ENCODE data around the gene PTGER1. TPM values are rescaled to one million over a fixed set of nuclear protein-coding genes. Genes with fewer than 3 reads are reported as not detected.

The PTGER1 gene
- total and polyA plus RNA-seq, 9 of the 15 experiments (the other 6 are each of a cell fraction or from before 2014, with no cell fraction given), result 0.06 to 0.36 (median 0.31) TPM; not detected in 5

GRCh38 chr19:14510311-14511228 lies 35.4 kb upstream of the PTGER1 start (continued):
- no peak for TF ChIP-seq FOXO4 (CRISPR knock-in tag; IDR thresholded peaks at IDR 0.05)
- TF ChIP-seq ZNF324 (CRISPR knock-in tag; IDR thresholded peaks at IDR 0.05), result no peak
- TF ChIP-seq CLOCK (CRISPR knock-in tag; IDR thresholded peaks at IDR 0.05; ENCODE audit: borderline replicate concordance), result no peak
- no peak for TF ChIP-seq EWSR1 (IDR thresholded peaks at IDR 0.05; ENCODE audit: borderline replicate concordance, low read depth, partially characterized antibody)
- TF ChIP-seq TCF15 (CRISPR knock-in tag; IDR thresholded peaks at IDR 0.05), result no peak
- TF ChIP-seq RFX5 (IDR thresholded peaks at IDR 0.05; ENCODE audit: low read depth, low read length), result no peak
- no peak for TF ChIP-seq CTCFL (IDR thresholded peaks at IDR 0.05; ENCODE audit: borderline replicate concordance, insufficient read depth, low read depth, low read length, poor library complexity, severe bottlenecking)
- TF ChIP-seq BRCA1 (IDR thresholded peaks at IDR 0.05), result no peak
- no peak for TF ChIP-seq BRCA1 (CRISPR knock-in tag; IDR thresholded peaks at IDR 0.05)
- no peak for TF ChIP-seq NELFE (IDR thresholded peaks at IDR 0.05; ENCODE audit: insufficient read depth, insufficient read length)
- TF ChIP-seq KDM1A (IDR thresholded peaks at IDR 0.05), result no peak
- no peak for TF ChIP-seq SRSF3 (IDR thresholded peaks at IDR 0.05; ENCODE audit: insufficient read depth, low read length)
- TF ChIP-seq ZKSCAN8 (CRISPR knock-in tag; IDR thresholded peaks at IDR 0.05), result no peak
- TF ChIP-seq POLR3G (IDR thresholded peaks at IDR 0.05; ENCODE audit: extremely low read depth, insufficient read length, insufficient replicate concordance), result no peak
- TF ChIP-seq ZNF146 (CRISPR knock-in tag; IDR thresholded peaks at IDR 0.05; ENCODE audit: unreplicated experiment), result no peak
- no peak for TF ChIP-seq SFPQ (IDR thresholded peaks at IDR 0.05; ENCODE audit: low read depth, low read length)
- no peak for TF ChIP-seq ILK (tag; IDR thresholded peaks at IDR 0.05; ENCODE audit: borderline replicate concordance, low read depth)
- TF ChIP-seq ZNF57 (CRISPR knock-in tag; IDR thresholded peaks at IDR 0.05), result no peak
